ENCODE results near the gene SLC9A5.

GRCh38 chr16:67277294-67277998, 28.7 kb downstream of the SLC9A5 start:
- TF ChIP-seq CTCF (IDR thresholded peaks at IDR 0.05 in 2 of 3, conservative IDR thresholded peaks at IDR 0.05 in 1 of 3; ENCODE audit: control insufficient read depth in 2 of 3, extremely low read depth in 1 of 3, insufficient read depth in 1 of 3, low read depth in 3 of 3, low read length in 3 of 3) = no peak
- TF ChIP-seq EGR1 (IDR thresholded peaks at IDR 0.05; ENCODE audit: borderline replicate concordance in 1 of 2, low read depth in 2 of 2, low read length in 2 of 2) = no peak
- no peak for TF ChIP-seq BACH1 (IDR thresholded peaks at IDR 0.05; ENCODE audit: borderline replicate concordance)
- TF ChIP-seq SIN3A (IDR thresholded peaks at IDR 0.05; ENCODE audit: low read depth, low read length) = no peak
- no peak for TF ChIP-seq ESRRA (IDR thresholded peaks at IDR 0.05; ENCODE audit: low read length)
- TF ChIP-seq MAX (IDR thresholded peaks at IDR 0.05; ENCODE audit: low read depth, low read length) = no peak
- TF ChIP-seq SRF (IDR thresholded peaks at IDR 0.05; ENCODE audit: low read depth in 2 of 2, low read length in 2 of 2) = no peak
- no peak for TF ChIP-seq POLR2AphosphoS5 (IDR thresholded peaks at IDR 0.05; ENCODE audit: low read length)
- TF ChIP-seq NR2C2 (IDR thresholded peaks at IDR 0.05; ENCODE audit: borderline replicate concordance, control insufficient read depth, insufficient read length, low read depth) = no peak
- TF ChIP-seq ZBTB4 (CRISPR knock-in tag; IDR thresholded peaks at IDR 0.05) = no peak
- TF ChIP-seq EZH2 (IDR thresholded peaks at IDR 0.05; ENCODE audit: borderline replicate concordance, control insufficient read depth, low read depth, low read length) = no peak
- no peak for TF ChIP-seq POLR2A (IDR thresholded peaks at IDR 0.05; ENCODE audit: low read depth, low read length)
- TF ChIP-seq ATF7 (IDR thresholded peaks at IDR 0.05; ENCODE audit: low read depth) = no peak
